GM19397 (cell line): ENCODE measurements around the gene SSUH2.

Experiments
- ATAC-seq: cut with Tn5 transposase; IDR thresholded peaks from one replicate; pipeline ENCODE4 v1.9.1; 2021; ENCODE audit warnings: mild to moderate bottlenecking, moderate library complexity; ENCODE audit not compliant: unreplicated experiment

Gene SSUH2

GRCh38 chr3:8619548-8619947 lies 25.1 kb downstream of the SSUH2 start:
- ATAC-seq = no peak

GRCh38 chr3:8618950-8619349 lies 25.6 kb downstream of the SSUH2 start:
- no peak for ATAC-seq

- ATAC-seq = no peak
Measured at GRCh38 chr3:8617921-8618320, 26.7 kb downstream of the SSUH2 start.

- ATAC-seq = no peak
Measured at GRCh38 chr3:8610951-8611350, 33.6 kb downstream of the SSUH2 start.

GRCh38 chr3:8608791-8609467 lies 35.7 kb downstream of the SSUH2 start:
- no peak for ATAC-seq

GRCh38 chr3:8608041-8608790 lies 36.4 kb downstream of the SSUH2 start:
- no peak for ATAC-seq

- no peak for ATAC-seq
Measured at GRCh38 chr3:8607234-8608040, 37.2 kb downstream of the SSUH2 start.

GRCh38 chr3:8606701-8607231 lies 37.8 kb downstream of the SSUH2 start:
- ATAC-seq = no peak

- ATAC-seq = no peak
Measured at GRCh38 chr3:8604988-8605387, 39.6 kb downstream of the SSUH2 start.

GRCh38 chr3:8604006-8604405 lies 40.6 kb downstream of the SSUH2 start:
- no peak for ATAC-seq

GRCh38 chr3:8603115-8603710 lies 41.4 kb downstream of the SSUH2 start:
- ATAC-seq = no peak

- ATAC-seq = no peak
Measured at GRCh38 chr3:8600457-8600856, 44.1 kb downstream of the SSUH2 start.

- ATAC-seq = no peak
Measured at GRCh38 chr3:8599146-8599545, 45.5 kb downstream of the SSUH2 start.

GRCh38 chr3:8597219-8597853 lies 47.3 kb downstream of the SSUH2 start:
- ATAC-seq = no peak

- no peak for ATAC-seq
Measured at GRCh38 chr3:8596321-8597218, 48.0 kb downstream of the SSUH2 start.

- no peak for ATAC-seq
Measured at GRCh38 chr3:8595695-8596115, 48.9 kb downstream of the SSUH2 start.

GRCh38 chr3:8595252-8595651 lies 49.3 kb downstream of the SSUH2 start:
- no peak for ATAC-seq

- no peak for ATAC-seq
Measured at GRCh38 chr3:8593021-8593827, 51.4 kb downstream of the SSUH2 start.
